GM21723 (cell line): Measurements from ENCODE around the gene ACKR2.

Experiments used
- ATAC-seq: cut with Tn5 transposase; IDR thresholded peaks from one replicate; pipeline ENCODE4 v1.9.1; 2021; ENCODE audit warnings: mild to moderate bottlenecking, moderate library complexity; ENCODE audit not compliant: unreplicated experiment

Gene ACKR2

DNA sequence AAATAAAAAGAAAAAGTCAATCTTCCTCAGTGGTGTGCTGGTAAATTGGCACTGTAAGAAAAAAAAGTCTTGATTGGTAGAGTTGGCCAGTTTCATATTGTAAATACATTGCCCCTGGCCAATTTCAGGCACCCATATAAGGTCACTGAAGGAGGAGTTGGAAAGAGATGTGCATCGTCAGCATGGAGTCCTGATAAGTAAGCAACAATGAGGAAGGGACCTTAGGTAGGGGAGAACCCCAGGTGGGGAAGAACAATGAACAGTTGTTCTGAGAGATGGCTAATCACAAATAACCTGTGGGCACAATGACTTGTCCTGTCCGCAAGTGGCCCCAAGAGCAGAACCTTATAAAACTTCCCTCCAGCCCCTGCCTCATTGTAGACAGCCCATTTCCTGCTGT is 75.1 kb downstream of the ACKR2 start:
- no peak for ATAC-seq

DNA sequence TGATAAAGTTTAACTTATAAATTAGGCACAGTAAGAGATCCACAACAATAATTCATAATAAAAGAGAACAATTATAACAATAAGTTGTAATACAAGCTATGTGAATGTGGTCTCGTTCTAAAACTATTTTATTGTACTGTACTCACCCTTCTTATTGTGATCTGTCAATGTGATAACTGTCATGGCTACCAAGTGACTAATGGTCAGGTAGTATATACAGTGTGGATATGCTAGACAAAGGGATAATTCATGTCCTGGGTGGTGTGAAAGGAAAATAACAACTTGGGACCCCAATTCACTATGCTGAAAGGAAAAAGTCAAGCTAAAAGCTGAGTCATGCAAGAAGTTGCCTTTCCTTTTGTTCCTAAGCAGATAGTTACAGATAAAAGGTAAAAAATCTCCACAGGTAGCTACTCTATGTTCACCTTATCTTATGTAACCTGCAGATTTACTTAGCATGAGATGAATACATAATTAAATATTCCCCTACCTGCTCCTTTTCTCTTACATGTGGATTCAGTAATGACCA is 77.1 kb downstream of the ACKR2 start:
- no peak for ATAC-seq

DNA sequence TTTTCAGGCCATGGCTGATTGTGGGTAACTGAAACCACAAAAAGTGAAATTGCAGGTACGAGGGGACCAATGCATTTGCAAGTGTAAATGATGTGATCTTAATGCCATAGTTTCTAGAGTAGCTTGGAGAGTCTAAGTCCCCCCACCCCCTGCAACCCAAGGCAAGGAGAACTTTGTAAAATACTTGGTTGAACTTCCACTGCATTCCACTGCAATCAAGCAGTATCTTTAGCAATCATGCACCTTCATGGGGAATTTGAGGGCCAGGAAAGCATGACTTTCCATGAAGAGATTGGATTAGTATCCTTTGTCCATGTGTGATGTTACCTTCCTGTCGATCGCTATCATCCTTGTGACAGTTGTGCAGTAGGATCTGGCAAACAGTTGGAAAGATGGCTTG is 77.8 kb downstream of the ACKR2 start:
- no peak for ATAC-seq

DNA sequence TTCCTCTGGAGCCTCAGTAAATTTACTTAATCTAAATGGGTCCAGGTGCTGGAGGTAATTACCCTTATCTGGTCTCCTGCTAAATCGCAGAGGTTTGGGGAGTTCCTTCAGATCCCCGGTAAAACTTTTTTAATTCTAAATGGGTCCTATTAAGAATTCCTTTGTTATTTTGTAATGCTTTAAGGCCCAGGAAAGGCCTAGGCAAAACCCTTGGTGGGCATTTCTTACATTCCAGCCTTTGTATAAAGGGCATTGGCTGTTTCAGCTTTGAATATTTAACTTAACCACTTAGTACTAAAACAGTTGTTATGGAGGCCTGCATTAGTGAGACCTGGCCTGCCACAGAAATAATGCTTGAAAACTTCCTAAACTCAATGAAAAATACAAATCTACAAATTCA is 81.8 kb downstream of the ACKR2 start:
- no peak for ATAC-seq

GRCh38 chr3:42892169-42892568 is 82.9 kb downstream of the ACKR2 start:
- no peak for ATAC-seq

DNA sequence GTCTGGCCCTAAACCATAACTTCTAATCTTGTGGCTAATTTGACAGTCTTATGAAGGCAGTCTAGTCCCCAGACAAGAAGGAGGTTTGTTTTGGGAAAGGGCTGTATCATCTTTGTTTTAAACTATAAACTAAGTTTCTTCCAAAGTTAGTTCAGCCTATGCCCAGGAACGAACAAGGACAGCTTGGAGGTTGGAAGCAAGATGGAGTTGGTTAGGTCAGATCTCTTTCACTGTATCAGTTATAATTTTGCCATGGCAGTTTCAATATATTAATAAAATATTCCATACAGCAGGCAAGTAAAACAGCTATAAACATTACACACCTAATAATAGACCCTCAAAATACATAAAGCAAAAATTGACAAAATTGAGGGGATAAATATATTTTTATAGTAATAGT is 83.6 kb downstream of the ACKR2 start:
- no peak for ATAC-seq

GRCh38 chr3:42894698-42895579 is 85.7 kb downstream of the ACKR2 start:
- no peak for ATAC-seq

- ATAC-seq = no peak
Observed at GRCh38 chr3:42895580-42895868, 86.3 kb downstream of the ACKR2 start.

DNA sequence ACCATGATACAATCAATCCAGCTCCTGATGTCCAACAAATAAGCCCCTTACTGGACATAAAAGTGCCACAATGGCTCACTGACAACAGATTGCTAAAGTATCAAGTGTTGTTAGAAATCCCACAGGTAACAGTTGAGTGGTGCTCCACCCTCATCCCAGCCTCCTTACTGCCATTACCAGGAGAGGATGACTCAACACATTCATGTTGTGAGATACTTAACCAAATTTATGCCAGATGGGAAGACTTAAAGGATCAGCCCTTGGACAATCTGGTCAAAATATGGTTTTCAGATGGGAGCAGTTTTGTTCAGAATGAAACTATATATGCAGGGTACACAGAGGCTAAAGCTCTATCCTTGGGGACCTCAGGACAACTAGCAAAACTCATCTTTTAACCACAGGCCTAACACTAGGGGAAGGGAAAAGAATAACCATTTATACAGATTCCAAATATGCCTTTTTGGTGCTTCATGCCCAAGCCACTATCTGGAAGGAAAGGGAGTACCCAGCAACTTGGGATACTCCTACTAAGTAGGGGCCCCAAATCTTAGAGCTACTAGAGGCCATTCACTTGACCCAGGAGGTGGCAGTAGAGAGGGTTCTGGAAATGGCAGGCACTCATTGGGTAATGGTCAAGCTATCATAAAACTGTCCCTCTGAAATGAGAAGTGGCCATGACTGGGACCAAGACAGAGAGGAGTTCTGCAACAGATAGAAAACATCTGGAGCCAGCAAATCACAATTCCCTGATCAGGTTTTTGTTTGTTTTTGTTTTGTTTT is 89.8 kb downstream of the ACKR2 start:
- no peak for ATAC-seq

GRCh38 chr3:42900226-42901072 is 91.2 kb downstream of the ACKR2 start:
- no peak for ATAC-seq

DNA sequence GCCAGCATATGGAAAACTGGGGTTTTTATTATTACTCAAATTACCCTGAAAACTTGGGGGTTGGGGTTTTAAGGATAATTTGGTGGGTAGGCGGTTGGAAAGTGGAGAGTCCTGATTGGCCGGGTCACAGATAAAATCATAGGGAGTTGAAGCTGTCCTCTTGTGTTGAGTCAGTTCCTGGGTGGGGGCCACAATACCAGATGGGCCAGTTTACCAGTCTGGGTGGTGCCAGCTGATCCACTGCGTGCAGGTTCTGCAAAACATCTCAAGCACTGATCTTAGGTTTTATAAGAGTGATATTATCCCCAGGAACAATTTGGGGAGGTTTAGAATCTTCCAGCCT is 91.8 kb downstream of the ACKR2 start:
- no peak for ATAC-seq

GRCh38 chr3:42902257-42902656 is 93.0 kb downstream of the ACKR2 start:
- ATAC-seq = no peak

DNA sequence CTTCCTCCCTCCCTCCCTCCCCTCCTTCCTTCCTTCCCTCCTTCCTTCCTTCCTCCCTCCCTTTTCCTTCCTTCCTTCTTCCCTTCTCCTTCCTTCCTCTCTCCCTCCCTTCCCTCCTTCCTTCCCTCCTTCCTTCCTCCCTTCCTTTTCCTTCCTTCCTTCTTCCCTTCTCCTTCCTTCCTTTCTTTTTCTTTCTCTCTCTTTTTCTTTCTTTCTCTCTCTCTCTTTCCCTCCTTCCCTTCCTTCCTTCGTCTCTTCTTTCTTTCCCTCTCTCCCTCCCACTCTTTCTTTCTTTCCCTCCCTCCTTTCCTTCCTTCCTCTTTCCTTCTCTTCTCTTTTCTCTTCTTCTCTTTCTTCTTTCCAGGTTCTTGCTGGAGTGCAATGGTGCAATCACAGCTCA is 94.8 kb downstream of the ACKR2 start:
- ATAC-seq = no peak

GRCh38 chr3:42905740-42906069 is 96.5 kb downstream of the ACKR2 start:
- ATAC-seq = no peak

- ATAC-seq = no peak
Observed at GRCh38 chr3:42906070-42906847, 97.0 kb downstream of the ACKR2 start, which contains the start of gene ZNF662. TSS of gene ZNF662 (plus strand) at chr3:42906142. CDS start at chr3:42908115, 1,973 bp downstream.

- no peak for ATAC-seq
Observed at GRCh38 chr3:42906848-42907183, 97.6 kb downstream of the ACKR2 start.

DNA sequence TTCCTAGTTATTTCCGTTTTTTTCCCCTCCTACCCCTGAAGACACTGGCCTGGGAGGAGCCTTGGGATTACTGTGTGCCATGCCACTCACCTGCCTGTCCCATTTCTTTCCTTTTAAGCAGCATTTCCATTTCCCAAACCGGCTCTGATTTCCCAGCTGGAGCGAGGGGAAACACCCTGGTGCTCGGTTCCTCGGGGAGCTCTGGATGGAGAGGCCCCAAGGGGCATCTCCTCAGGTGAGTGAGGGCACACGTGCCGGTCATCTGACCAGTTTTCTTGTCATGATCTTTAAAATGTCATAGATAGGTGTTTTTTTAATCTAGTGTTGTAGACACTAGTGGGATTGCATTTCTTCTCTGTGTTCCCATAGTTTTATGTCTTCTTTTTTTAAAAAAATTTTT is 99.4 kb downstream of the ACKR2 start:
- ATAC-seq = no peak

- ATAC-seq = no peak
Observed at GRCh38 chr3:42911551-42911950, 102.3 kb downstream of the ACKR2 start.

GRCh38 chr3:42914771-42915515 is 105.7 kb downstream of the ACKR2 start:
- ATAC-seq = no peak
